ENCODE results near the gene BCAS4.
"Not testable (repeated sequence)": the region's sequence is repeated elsewhere in the genome, so short reads cannot be mapped to it uniquely, and the experiment has no call there.

BCAS4 gene

GRCh38 chr20:50794846-50795634 is at the start of gene BCAS4:
BCAS4 (plus strand) TSS chr20:50795061; CDS start chr20:50795084, 23 bp downstream.
- DNase-seq (ENCODE audit: low read depth): peak; percentile 59

GRCh38 chr20:50745634-50746137 is 49.2 kb upstream of the BCAS4 start:
- DNase-seq (ENCODE audit: low read depth): no peak

DNA sequence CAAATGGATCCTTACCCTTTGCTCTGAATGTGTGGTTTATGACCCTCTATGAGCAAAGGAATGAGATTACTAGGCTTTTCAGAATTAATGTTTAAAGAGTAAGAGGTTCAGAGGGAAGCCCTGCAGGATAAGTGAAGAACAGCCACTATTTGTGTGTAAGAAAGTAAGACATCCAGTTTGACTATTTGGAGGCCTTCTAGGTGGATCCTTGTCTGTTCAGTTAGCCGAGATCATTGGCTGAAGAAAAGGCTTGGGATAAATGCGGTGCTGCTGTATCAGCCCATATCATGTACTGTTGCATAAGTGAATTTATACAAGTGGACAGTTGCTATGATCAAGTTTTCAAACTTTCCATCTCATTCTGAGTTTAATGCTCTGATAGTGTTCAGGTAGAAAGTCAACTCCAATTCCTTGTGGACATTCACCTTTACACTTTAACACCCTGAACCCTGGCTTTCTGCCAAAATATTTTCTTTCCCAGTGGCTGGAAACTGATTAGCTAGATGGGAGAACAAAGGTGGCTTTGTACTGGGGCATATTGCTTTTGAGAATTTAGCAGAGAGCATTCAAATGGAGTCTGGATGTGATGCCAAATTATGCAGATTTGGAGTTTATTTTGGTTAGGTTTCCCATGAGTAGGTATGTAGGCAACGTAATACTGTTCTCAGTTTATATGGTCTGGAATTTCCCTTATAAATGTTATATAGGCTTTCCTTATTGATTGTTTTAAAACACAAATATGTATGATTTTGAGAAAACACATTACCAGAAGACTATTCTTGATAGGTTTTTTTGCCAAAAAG is 48.5 kb upstream of the BCAS4 start:
- no peak for DNase-seq (ENCODE audit: low read depth)

DNA sequence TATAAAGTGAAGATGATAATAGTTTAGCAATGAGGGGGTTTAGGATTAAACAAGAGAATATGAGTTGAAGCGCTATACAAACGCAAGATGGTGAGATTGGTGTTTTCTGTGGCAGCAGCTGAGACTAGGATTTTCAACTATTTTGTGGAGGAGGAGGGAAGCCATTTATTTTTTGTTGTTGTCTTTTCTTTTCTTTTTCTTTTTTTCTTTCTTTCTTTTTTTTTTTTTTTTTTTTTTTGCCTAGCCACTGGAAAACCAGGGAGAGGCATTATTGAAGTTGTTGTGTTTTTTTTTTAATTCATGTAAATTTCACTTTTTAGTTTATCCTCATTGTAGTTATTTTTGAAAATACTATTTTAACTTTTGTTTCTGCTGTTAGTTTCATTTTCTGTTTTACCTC is 47.6 kb upstream of the BCAS4 start:
- DNase-seq (ENCODE audit: low read depth): no peak

GRCh38 chr20:50750145-50750671 is 44.7 kb upstream of the BCAS4 start:
- DNase-seq (ENCODE audit: low read depth): no peak

- DNase-seq (ENCODE audit: low read depth): no peak
These were observed 41.7 kb upstream of the BCAS4 start for GRCh38 chr20:50753152-50753551.

DNA sequence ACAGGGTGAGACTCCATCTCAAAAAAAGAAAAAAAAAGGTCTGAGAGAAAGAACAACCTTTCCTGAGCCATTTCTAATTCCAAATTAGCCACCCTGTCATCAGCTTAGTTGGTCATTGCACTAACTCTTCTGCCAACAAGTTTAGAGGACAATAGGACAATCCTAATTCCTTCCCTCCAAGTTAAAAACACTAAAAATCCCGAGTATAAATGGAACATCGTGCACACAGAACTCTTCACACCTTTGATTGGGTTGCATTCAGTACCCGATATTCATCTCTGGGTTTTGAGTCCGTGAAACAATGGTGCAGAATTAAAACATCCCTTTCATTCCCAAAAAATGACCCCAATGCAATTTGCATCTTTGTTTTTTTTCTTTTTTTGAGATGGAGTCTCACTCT is 40.4 kb upstream of the BCAS4 start:
- no peak for DNase-seq (ENCODE audit: low read depth)

DNA sequence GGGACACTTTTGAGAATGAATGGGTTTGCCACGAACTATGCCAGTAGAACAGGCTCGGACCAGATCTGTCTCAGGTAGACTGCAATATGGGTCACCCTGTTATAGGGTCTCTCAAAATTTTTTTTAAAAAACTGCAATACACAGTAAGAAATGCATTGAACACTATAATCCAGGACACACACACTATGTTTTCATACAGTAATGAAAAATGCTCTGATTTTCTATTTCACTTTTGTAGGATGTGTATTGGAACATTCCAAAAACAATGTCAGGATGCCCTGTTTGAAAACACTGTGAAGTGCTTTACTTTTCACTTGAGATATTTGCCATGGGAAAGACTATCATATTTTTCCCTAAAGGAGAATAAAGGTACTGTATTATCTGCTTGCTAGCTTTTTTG is 38.4 kb upstream of the BCAS4 start:
- no peak for DNase-seq (ENCODE audit: low read depth)

- no peak for DNase-seq (ENCODE audit: low read depth)
These were observed 36.4 kb upstream of the BCAS4 start for GRCh38 chr20:50758469-50758868.

DNA sequence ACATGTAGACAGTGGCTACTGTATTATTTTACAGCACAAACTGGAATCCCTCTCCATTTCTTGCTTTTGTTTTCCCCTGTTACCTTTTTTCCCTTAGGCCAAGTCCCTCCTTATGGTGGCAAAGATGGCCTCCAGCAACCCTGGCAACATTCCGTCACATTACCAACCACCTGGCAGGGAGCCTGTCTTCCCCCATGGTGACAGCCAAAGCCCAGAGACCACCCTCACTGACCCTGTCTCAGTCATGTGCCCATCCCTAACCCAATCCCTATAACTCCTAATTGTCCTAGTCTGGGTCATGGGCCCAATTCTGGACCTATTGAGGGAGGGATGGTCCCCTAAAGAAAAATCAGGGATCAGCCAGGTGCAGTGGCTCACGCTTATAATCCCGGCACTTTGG is 35.9 kb upstream of the BCAS4 start:
- DNase-seq (ENCODE audit: low read depth): no peak

DNA sequence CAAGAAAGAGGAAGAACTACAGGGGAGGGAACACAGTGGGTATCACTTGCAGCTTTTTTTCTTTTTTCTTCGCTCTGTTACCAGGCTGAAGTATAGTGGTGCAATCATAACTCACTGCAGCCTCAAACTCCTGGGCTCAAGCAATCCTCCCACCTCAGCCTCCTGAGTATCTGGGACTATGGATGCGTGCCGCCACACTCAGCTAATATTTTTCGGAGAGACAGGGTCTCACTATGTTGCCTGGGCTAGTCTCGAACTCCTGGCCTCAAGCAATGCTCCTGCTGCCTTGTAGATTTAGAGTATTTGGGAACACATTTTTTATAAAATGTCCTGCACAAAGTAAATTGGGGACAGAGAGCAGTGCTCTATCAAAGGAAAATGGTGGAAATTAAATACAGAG is 35.2 kb upstream of the BCAS4 start:
- no peak for DNase-seq (ENCODE audit: low read depth)

DNA sequence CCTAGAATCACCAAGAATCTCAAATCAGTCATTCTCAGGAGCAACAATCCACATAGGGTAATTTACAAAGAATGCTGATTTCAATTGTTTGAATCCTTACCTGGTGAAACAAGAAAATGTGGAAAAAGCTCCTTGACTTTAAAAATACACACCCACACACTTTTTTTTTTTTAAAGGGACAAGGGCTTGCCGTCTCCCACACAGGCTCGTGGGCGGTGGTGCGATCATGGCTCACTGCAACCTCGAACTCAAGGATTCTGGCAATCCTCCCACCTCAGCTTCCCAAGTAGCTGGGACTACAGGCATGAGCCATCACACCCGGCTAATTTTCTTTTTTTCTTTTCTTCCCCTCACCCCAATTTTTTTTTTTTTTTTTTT is 32.8 kb upstream of the BCAS4 start:
- no peak for DNase-seq (ENCODE audit: low read depth)

GRCh38 chr20:50762435-50763220 is 32.2 kb upstream of the BCAS4 start:
- no peak for DNase-seq (ENCODE audit: low read depth)

- DNase-seq (ENCODE audit: low read depth): not testable (repeated sequence)
These were observed 31.1 kb upstream of the BCAS4 start for GRCh38 chr20:50763550-50764458.

- DNase-seq (ENCODE audit: low read depth): not testable (repeated sequence)
These were observed 29.6 kb upstream of the BCAS4 start for GRCh38 chr20:50765251-50765650.

GRCh38 chr20:50765674-50766073 is 29.2 kb upstream of the BCAS4 start:
- DNase-seq (ENCODE audit: low read depth): no peak

DNA sequence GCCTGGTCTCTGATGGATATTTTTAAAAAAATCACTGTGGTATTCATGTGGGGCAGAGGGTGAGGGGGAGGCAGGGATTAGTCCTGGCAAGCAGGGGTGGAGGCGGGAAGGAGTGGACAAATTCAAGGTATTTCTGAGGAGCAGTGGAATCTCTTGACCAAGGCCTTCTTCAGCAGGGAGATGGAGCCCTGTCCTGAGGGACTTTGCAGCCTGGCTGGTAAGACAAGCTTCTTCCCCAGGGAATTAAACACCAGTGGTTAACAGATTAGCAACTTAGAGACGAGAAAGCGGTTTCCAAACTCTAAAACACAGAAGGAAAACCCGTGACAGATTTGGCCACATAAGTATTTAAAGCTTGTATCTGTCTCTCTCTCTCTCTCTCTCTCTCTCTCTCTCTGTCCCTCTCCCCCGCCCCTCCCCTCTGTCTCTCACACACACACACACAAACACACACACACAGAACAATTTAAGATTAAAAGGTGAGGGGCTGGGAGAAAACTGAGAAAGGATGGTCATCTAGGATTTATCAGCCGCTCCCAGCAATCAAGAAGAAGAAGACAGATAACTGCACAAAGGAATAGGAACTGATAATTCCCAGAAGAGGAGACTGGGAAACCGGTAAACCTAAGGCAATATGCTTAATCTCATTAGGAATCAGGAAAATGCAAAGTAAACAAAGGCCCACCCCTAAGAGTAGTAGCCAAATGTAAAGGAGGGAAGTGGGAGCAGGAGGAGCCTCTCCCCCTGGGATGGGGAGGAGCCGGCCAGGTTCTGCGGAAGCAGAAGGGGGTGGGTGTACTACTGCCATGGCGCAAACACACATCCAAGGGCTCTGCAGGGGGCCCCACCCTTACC is 27.7 kb upstream of the BCAS4 start:
- DNase-seq (ENCODE audit: low read depth): not testable (repeated sequence)

- not testable (repeated sequence) for DNase-seq (ENCODE audit: low read depth)
These were observed 25.9 kb upstream of the BCAS4 start for GRCh38 chr20:50768991-50769390.

- not testable (repeated sequence) for DNase-seq (ENCODE audit: low read depth)
These were observed 25.2 kb upstream of the BCAS4 start for GRCh38 chr20:50769551-50770085.
